Activated CD4-positive, CD25-positive, alpha-beta regulatory T cell treated with anti-CD3 and anti-CD28 coated beads, Interleukin-2, amount 50 U/mL, for 16 hours (primary cell): Measurements from ENCODE around the gene CIC.
"Not testable (repeated sequence)": the region's sequence is repeated elsewhere in the genome, so short reads cannot be mapped to it uniquely, and the experiment has no call there.

Source experiments
- DNase-seq: peaks from one replicate; pipeline ENCODE4 v3.0.0-alpha.2; 2020; ENCODE audit warnings: low read depth, low spot score

Gene CIC

DNA sequence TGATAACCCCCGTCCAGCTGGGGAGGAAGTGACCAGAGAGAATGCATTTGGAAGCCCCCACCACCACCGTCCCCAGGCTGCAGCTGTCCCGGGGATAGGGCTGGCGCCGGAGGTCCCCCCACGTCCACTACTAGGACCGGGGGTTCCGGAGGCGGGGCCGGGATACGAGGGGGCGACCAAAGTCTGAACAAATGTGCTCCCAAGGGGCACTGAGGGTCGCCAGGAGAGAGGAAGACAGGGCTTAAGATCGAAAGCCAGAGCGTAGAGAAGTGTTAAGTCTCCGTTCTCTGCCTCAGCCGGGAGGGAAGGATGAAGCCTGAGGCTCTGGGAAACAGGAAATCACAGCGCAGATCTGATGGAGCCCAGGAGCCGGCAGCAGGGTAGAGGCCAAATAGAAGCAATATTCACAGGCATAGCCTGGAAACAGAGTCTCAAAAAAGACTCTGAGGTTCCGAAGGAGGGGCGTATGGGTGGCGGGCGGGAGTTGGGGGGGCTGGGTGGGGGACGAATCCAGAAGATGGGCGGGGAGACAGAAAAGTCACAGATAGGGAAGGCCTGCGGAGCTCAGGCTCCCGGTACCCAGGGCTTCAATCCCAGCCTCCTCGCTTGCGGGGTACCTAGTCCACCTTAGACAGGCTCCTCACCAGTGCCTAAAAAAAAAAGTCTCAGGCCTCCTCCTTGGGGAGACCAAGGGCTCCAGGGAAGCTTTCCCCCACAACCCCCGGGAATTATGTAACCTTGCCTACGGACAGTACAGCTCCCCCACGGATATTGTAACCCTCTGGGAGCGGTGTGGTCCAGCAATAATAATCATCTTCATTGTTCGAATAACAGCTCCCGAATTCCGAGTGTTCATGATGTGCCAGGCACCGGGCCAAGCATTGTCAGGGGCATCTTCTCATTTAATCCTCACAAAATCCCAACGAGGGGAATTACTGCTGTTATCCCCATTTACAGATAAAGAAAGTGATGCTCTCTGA, 13.0 kb upstream of the CIC start:
- DNase-seq = no peak

DNA sequence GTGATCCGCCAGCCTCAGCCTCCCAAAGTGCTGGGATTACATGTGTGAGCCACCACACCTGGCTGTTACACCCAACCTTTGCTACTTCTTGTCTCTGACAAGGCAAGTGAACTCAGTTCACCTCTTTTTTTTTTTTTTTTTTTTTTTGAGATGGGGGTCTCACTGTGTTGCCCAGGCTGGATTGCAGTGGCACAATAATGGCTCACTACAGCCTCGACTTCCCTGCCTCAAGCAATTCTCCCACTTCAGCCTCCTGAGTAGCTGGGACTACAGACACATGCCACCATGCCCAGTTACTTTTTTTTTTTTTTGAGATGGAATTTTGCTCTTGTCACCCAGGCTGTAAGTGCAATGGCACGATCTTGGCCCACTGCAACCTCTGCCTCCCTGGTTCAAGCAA, 11.2 kb upstream of the CIC start:
- not testable (repeated sequence) for DNase-seq

DNA sequence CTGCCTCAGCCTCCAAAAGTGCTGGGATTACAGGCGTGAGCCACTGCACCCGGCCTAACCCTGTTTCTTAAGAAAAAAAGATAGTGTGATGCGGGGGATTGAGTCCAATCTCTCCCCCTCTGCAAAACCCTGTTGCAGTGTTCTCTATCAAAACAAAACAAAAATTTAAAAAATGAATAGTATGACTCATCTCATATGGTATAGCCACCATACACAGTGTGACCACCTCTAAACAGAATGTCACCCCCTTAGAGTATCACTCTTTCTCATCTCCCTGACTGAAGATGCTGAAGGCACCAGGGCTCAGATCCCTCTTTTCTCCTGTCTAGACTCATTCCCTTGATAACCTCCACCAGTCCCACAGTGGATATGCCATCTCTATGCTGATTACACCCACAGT, 7.3 kb upstream of the CIC start:
- no peak for DNase-seq

DNA sequence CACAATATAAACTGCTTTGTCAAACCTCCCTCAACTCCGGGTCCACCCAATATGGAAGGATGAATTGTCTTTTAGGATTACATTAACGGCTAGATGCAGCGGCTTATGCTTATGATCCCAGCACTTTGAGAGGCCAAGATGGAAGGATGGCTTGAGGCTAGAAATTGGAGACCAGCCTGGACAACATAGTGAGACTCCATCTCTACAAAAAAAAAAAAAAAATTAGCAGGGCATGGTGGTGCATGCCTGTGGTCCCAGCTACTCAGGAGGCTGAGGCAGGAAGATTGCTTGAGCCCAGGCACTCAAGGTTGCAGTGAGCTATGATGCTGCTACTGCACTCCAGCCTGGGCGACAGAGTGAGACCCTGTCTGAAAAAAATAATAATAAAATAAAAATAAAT, 2.9 kb upstream of the CIC start:
- not testable (repeated sequence) for DNase-seq

DNA sequence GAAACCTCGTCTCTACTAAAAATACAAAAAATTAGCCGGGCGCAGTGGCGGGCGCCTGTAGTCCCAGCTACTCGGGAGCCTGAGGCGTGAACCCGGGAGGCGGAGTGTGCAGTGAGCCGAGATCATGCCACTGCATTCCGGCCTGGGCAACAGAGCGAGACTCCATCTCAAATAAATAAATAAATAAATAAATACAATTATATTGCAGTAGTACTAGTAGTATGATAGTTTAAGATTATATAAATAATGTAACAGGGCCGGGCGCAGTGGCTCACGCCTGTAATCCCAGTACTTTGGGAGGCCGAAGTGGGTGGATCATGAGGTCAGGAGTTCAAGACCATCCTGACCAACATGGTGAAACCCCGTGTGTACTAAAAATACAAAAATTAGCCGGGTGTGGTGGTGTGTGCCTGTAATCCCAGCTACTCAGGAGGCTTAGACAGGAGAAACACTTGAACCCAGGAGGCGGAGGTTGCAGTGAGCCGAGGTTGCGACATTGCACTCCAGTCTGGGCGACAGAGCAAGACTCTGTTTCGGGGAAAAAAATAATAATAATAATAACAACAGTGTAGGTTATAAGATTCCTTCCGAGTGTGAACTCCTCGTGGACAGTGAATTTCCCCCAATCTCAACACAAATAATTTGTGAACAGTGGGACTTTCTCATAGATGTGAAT, 2.0 kb upstream of the CIC start:
- not testable (repeated sequence) for DNase-seq

DNA sequence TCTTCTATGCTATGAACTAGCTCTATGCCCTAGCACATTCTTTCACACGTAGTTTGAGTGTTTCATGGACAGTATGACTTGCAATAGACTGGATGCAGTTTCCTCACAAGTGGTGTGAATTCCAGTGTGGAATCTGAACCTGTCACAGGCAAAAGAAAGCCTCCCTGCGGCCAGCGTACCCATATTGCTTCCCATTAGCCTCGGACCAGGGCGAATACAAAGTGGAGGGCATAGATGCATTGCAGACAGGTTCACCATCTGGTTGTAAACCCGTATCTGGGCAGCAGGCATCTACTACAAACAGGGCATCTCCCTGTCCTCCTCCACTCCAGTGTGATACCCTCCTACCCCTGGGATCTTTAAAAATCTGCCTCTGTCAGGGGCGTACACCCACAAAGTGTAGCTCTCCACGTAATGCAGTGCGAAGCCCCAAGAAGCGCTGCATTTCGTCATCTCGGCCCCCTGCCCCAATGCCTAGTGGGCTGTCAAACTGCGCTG, 1.4 kb upstream of the CIC start:
- DNase-seq = no peak

DNA sequence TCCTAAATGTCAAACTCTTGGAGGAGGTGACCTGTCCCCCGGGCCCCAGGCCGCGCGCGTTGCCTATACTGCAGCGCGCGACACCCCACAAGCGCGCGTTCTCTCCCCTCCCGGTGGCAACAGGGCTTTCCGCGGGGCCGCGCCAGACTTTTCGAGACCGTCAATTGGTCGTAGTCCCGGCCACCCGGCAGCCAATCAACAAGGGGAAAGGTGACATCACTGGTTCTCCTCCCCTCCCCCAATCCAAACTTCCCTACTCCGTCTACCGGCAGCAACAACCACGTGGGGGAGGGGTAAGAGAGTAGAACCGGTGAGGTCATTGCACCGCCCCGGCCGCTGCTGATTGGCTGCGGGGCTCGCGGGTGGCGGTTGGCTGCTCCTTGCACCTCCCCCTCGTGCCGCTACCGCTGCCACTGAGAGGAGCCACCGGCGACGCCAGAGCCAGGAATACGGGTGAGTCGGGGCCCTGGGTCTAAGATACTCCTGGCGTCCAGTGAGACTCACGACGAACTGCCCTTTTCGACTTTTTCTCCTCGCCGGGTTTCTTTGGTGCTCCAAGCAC, 829 bp upstream of the CIC start:
- DNase-seq = peak; percentile 99

DNA sequence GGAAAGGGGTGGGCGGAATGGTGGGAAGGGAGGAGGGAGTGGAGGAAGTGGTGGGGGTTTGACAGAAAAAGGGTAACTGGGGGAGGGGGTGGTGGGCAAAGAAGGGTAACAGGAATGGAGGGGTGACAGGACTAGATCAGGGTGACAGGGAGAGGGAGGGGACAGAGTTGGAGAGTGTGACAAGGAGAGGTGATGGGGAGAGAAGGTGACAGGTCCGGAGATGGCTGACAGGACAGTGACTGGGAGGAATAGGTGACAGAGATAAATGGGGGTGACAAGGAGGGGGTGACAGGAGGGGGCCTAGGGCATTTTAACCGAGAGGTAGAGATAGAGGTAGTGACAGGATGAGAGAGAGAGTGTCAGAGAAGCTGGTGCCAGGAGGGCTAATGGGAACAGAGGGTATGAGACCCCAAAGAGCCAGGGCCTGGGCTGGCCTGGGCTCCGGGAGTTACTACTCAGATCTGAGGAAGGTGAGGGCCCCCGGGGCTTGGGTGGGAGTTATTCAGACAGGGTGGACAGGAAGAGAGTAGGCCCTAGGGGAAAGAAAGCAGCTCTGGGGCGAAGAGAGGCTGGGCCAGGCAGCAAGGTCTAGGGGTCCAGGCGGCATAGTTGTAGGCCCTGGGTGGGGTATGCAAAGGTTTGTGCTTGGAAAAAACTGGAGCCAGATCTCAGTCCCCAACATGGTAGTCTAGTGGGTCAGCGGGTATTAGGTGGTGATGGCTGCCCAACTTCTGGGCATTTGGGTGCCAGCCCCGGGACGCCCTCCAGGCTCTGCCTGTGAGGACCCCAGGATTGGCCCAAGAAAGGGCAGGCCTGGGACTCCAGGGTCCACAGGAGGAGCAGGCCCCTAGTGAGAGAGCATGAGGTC, 660 bp downstream of the CIC start:
- no peak for DNase-seq

DNA sequence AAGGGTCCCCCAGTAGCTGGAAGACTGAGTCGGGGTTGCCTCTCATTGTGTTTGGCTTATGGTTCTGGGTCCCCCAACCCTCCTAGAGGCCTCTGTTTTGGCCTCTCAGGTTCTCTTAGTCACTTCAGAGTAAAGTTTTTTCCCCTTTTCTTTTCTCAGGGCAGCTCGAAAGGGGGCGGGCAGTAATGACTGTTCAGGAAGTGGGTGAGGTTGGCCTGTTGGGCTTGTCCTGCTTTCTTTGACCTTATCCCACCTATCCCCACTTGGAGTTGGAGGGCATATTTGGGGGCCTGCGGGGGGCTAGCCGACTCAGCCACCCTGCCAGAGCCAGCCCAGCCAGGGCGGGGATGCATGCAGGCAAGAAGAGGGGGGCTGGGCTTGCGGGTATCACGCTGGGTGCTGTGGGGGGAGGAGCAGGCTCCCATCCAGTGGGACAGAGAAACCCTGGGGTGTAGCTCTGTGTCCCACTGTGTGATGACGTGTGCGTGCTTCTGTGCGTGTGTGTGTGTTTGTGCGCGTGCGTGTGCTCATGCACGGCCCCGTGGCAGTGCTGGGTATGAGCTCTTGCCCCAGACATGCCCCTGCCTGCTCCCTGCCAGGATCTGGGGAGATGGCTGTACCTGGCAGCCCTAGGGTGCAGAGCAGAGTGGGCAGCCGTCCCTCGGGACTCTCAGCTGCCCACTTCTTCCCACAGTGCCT, 1.4 kb downstream of the CIC start:
- DNase-seq = peak; percentile 42

DNA sequence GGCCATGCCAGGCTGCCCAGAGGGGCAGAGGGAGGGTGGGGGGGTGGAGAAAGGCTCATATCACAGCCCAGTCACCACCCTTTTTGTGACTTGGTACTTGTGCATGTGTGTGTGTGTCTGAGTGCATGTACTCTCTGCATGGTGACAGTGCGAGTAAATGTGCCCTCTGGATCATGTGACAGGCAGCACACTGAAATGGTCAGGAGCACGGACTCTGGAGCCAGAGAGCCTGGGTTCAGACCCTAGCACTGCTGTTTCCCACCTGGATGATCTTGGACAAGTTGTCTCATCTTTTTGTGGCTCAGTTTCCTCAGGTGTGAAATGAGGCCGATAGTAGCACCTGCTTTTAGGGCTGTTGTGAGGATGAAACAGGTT, 2.0 kb downstream of the CIC start:
- no peak for DNase-seq

DNA sequence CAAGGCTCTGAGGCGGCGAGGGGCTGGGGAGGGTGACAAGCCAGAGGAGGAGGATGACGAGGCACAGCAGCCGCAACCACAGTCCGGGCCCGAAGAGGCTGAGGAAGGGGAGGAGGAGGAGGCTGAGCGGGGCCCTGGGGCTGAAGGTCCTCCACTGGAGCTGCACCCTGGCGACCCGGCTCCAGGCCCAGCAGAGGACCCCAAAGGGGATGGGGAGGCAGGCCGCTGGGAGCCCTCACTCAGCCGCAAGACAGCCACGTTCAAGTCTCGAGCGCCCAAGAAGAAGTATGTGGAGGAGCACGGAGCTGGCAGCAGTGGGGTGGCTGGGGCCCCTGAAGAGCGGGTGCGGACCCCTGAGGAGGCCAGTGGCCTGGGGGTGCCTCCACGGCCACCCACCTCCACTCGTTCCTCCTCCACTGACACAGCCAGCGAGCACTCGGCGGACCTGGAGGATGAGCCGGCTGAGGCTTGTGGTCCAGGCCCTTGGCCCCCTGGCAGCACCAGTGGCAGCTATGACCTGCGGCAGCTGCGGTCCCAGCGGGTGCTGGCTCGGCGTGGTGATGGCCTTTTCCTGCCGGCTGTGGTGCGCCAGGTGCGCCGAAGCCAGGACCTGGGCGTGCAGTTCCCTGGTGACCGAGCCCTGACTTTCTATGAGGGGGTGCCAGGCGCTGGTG, 2.9 kb downstream of the CIC start:
- DNase-seq = no peak

DNA sequence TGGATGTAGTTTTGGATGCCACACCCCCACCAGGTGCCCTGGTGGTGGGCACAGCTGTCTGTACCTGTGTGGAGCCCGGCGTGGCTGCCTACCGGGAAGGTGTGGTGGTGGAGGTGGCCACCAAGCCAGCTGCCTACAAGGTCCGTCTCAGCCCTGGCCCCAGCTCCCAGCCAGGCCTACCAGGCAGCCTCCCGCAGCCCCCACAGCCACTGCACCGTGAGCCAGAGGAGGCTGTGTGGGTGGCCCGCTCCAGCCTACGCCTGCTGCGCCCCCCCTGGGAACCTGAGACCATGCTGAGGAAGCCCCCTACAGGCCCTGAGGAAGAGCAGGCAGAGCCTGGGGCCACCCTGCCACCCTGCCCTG, 3.5 kb downstream of the CIC start:
- no peak for DNase-seq

DNA sequence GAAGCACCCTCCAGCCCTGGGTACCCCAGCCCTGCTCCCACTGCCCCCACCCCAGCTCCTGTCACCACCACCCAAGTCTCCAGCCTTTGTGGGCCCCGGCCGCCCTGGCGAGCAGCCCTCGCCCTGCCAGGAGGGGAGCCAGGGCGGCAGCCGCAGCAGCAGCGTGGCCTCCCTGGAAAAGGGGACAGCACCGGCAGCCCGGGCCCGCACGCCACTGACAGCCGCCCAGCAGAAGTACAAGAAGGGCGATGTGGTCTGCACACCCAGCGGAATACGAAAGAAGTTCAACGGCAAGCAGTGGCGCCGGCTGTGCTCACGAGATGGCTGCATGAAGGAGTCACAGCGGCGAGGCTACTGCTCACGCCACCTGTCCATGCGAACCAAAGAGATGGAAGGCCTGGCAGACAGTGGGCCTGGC, 3.9 kb downstream of the CIC start:
- DNase-seq = no peak

DNA sequence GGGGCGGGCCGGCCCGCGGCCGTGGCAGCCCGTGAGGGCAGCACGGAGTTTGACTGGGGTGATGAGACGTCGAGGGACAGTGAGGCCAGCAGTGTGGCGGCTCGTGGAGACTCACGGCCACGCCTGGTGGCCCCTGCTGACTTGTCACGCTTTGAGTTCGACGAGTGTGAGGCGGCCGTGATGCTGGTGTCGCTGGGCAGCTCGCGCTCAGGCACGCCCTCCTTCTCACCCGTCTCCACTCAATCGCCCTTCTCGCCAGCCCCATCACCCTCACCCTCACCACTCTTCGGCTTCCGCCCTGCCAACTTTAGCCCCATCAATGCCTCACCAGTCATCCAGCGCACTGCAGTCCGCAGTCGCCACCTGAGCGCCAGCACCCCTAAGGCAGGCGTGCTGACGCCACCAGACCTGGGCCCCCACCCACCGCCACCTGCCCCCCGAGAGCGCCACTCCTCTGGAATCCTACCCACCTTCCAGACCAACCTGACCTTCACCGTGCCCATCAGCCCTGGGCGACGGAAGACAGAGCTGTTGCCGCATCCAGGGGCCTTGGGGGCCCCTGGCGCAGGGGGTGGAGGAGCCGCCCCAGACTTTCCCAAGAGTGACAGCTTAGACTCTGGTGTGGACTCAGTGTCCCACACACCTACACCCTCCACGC, 4.5 kb downstream of the CIC start:
- no peak for DNase-seq

DNA sequence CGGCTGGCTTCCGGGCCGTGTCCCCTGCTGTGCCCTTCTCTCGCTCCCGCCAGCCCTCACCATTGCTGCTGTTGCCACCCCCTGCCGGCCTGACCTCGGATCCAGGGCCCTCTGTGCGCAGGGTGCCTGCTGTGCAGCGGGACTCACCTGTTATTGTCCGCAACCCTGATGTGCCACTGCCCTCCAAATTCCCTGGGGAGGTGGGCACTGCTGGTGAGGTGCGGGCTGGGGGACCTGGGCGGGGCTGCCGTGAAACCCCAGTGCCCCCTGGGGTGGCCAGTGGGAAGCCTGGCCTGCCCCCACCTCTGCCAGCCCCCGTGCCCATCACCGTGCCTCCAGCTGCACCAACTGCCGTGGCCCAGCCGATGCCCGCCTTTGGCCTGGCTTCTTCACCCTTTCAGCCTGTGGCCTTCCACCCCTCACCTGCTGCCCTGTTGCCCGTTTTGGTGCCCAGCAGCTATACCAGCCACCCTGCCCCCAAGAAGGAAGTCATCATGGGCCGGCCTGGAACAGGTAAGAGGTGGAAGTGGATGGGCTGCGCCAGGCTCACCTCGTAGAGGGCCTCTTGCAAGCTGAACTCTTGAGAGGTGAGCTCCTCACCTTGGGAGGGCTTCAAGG, 5.1 kb downstream of the CIC start:
- DNase-seq = no peak

DNA sequence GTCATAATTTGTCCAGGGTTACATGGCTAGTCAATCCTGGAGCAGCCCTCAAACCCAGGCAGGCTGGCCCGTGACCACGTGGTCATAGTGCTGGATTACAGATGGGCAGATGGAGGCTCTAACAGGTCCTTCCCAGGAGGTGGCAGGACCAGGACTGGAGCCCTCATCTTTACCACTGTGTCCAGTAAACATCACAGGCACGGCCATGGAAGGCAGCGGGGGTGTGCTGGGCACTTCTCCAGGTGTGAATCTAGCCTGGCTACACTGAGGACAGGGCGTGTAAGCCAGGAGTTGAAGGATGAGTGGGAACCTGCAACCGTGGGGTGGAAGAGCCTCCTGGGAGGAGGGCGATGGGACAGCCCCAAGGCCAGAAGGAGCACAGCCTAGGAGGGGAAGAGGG, 6.1 kb downstream of the CIC start:
- no peak for DNase-seq

DNA sequence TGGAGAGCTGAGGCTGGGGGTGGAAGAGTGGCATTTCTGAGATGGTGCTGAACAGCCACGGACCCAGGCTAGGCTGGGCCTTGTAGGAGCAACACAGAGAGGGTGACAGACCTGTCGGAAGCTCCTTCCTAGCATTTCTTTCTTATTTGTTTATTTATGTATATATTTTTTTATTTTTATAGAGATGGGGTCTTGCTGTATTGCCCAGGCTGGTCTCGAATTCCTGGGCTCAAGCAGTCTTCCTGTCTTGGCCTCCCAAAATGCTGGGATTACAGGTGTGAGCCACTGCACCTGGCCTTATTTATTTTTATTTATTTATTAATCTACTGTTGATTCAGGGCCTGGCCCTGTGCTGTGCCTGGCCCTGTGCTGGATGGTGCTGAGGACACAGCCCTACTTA, 6.5 kb downstream of the CIC start:
- no peak for DNase-seq

DNA sequence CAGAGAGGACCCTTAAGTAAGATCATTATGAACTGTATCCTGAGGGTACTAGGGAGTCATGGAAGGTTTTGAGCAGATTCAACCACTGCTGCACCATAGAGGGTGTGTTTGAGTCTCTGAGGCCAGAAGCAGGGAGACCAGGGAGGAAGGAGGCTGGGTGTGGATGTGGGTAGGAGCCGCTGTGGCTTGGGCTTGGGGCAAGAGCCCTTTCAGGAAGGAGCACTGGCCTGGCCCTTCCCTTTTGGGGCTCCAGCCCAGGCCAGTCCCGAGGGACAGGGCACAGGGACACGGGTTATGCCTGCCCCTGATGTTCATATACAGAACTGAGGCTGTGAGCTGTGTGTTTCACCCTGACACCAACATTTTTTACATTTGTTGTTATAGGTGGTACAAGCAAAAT, 7.2 kb downstream of the CIC start:
- DNase-seq = no peak

DNA sequence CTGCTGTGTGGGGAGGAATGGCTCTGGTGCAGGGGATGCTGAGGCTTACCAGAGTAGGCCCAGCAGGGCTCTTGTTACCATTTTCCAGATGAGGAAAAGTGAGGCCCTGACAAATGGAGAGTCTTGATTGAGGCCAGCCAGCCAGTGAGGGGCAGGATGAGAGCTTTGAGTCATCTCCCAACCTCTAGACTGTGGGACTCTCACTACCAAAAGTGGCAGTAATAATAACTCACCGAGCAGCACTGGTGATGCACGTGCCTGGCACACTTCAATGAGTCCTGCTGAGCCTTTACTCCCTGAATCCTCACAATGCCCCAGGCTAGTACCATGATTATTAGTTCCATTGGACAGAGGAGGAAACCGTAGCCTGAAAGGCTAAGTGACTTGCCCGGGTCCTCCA, 7.8 kb downstream of the CIC start:
- no peak for DNase-seq
